Smooth muscle cell (in vitro differentiated cells): ENCODE measurements around the gene ABCF2. TPM values are rescaled to one million over a fixed set of nuclear protein-coding genes. Genes with fewer than 3 reads are reported as not detected.

Experiments
- DNase-seq: peaks from one replicate; lab custom pipeline; 2025; ENCODE audit not compliant: unreplicated experiment; lab: John Stamatoyannopoulos, UW
- H2AFZ ChIP-seq: fragments of 200-600 bp; sonication (generic); 2 replicates; pipeline ENCODE4 v1.6.0; 2016; ENCODE audit warnings: antibody characterized with exemption, low read depth, mild to moderate bottlenecking
- H3F3A ChIP-seq: fragments of 200-600 bp; sonication (generic); 2 replicates; pipeline ENCODE4 v1.6.0; 2017; ENCODE audit warnings: antibody characterized with exemption, low read depth
- H3K27ac ChIP-seq: fragments of 200-600 bp; sonication (generic); 2 replicates; pipeline ENCODE4 v1.5.1; 2016; ENCODE audit warnings: low read depth, mild to moderate bottlenecking
- H3K27me3 ChIP-seq: fragments of 200-600 bp; sonication (generic); 2 replicates; pipeline ENCODE4 v1.6.1; 2016; ENCODE audit warnings: low read depth, mild to moderate bottlenecking
- H3K36me3 ChIP-seq: fragments of 200-600 bp; sonication (generic); 2 replicates; pipeline ENCODE4 v1.5.1; 2016; ENCODE audit warnings: low read depth
- H3K4me1 ChIP-seq: fragments of 200-600 bp; sonication (generic); 2 replicates; pipeline ENCODE4 v1.5.1; 2016; ENCODE audit warnings: low read depth
- H3K4me2 ChIP-seq: fragments of 200-600 bp; sonication (generic); 2 replicates; pipeline ENCODE4 v1.6.0; 2016; ENCODE audit warnings: mild to moderate bottlenecking
- H3K4me3 ChIP-seq: fragments of 200-600 bp; sonication (generic); 2 replicates; pipeline ENCODE4 v1.5.1; 2016; ENCODE audit warnings: mild to moderate bottlenecking
- H3K79me2 ChIP-seq: fragments of 200-600 bp; sonication (generic); 2 replicates; pipeline ENCODE4 v1.6.0; 2016; ENCODE audit warnings: low read depth, mild to moderate bottlenecking
- H3K9ac ChIP-seq: fragments of 200-600 bp; sonication (generic); 2 replicates; pipeline ENCODE4 v1.6.0; 2016; ENCODE audit warnings: low read depth
- H3K9me3 ChIP-seq: fragments of 200-600 bp; sonication (generic); replicated peaks from 2 replicates; pipeline ENCODE4 v1.5.1; 2016; ENCODE audit warnings: low read depth
- H4K20me1 ChIP-seq: fragments of 200-600 bp; sonication (generic); 2 replicates; pipeline ENCODE4 v1.6.0; 2016; ENCODE audit warnings: low read depth
- whole genome bisulfite sequencing: methylation state at CpG from one replicate; pipeline ENCODE4 v1.1.7; 2016; ENCODE audit warnings: low lambda C conversion rate; 5-methylcytosine and 5-hydroxymethylcytosine counted together
- polyA plus RNA-seq: library from polyadenylated mRNA; unstranded; fragments of >200 nt; fragmentation: Nextera tagmentation; extraction: Ambion mirVana; gene quantifications from 2 replicates; pipeline ENCODE4 v1.2.1, GENCODE V29; 2016
- total RNA-seq: library from RNA; depleted of rRNA; stranded (reverse); fragments of >200 nt; gene quantifications from 2 replicates; pipeline ENCODE4 v1.2.3, GENCODE V29; 2014
- TF ChIP-seq, protein P1 (sequence below): fragments of 200-600 bp; sonication (generic); IDR thresholded peaks from 2 replicates; pipeline ENCODE4 v1.5.1; 2017; ENCODE audit warnings: borderline replicate concordance, mild to moderate bottlenecking, antibody characterized with exemption; ENCODE audit not compliant: insufficient read depth, poor library complexity, severe bottlenecking

Gene ABCF2
- total and polyA plus RNA-seq, 2 experiments from 2014 or later = 24.2 to 30.5 TPM

DNA sequence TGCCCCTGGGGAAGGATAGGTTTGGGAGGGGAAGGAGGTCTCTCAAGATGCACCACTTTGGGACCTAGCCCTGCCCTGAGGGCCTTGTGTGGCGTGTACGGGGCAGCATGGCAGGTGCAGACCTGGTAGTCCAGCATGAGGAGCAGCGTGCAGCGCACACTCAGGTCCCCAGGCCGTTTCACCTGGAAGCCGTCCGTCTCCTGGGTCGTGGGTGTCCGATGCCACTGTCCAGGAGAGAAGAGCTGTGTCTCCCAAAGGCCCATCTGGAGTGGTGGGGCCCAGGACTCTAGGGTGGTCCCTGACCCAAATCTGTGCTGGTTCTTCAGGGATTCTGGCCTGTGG is 14.7 kb upstream of the ABCF2 start:
- no peak for DNase-seq

DNA sequence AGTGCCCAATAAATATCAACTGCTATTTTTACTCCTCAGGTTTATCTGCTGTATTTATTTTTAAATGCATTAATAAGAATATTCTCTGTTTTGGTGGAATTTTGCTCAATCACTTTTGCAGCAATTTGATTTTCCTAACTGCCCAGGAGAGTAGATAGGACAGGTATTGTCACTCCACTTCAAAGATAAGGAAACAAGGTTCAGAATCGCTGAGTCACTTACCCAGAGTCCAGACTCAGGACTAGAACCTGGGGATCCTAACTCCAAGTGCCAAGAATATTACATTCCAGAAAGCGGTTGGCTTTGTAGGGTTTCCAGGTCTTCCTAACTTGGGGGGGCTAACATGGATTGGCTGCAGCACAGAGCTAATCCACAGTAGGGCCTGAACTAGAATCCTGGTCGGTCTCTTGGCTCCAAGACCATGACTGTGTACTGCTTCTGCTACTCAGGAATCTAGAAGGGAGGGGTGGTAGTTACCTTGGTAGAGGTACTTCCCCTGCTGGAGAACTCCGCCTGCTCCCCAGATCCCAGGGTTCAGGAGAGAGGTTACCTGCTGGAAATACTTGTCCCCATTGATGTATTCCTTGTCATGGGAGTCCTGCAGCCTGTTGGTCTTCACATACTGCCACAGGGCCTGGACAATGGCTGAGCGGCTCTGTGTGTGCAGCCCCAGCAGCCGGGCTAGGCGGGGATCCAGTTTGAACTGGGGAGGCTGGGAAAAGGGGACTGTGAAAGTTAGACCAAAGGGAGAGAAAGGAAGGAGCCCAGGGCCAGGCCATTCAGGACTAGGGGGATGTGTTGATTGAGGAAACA is 14.1 kb upstream of the ABCF2 start:
- H3K4me2 ChIP-seq = no peak overlapping the region
- no peak overlapping the region for H3K9ac ChIP-seq
- 94% methylated on average over 7 of the region's 7 CpGs for WGBS
- H4K20me1 ChIP-seq = peaks cover 100% of the 10 kb centered on the region
- H3K4me3 ChIP-seq = no peak overlapping the region
- H3K27ac ChIP-seq = peak overlapping the region; percentile 28
- peaks cover 16% of the 10 kb centered on the region for H3K4me1 ChIP-seq
- no peaks in the 10 kb centered on the region for H3F3A ChIP-seq
- no peaks in the 10 kb centered on the region for H3K36me3 ChIP-seq
- H3K9me3 ChIP-seq = no peaks in the 10 kb centered on the region
- no peak overlapping the region for H2AFZ ChIP-seq
- TF ChIP-seq, protein P1, sequence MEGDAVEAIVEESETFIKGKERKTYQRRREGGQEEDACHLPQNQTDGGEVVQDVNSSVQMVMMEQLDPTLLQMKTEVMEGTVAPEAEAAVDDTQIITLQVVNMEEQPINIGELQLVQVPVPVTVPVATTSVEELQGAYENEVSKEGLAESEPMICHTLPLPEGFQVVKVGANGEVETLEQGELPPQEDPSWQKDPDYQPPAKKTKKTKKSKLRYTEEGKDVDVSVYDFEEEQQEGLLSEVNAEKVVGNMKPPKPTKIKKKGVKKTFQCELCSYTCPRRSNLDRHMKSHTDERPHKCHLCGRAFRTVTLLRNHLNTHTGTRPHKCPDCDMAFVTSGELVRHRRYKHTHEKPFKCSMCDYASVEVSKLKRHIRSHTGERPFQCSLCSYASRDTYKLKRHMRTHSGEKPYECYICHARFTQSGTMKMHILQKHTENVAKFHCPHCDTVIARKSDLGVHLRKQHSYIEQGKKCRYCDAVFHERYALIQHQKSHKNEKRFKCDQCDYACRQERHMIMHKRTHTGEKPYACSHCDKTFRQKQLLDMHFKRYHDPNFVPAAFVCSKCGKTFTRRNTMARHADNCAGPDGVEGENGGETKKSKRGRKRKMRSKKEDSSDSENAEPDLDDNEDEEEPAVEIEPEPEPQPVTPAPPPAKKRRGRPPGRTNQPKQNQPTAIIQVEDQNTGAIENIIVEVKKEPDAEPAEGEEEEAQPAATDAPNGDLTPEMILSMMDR = no peak
- DNase-seq = no peak
- H3K27me3 ChIP-seq = no peaks in the 10 kb centered on the region
- peaks cover 20% of the 10 kb centered on the region for H3K79me2 ChIP-seq

More for the DNA sequence above, 14.7 kb upstream of the ABCF2 start:
- no peaks in the 10 kb centered on the region for H3K27me3 ChIP-seq
- no peak overlapping the region for H3K4me3 ChIP-seq
- no peak overlapping the region for H2AFZ ChIP-seq
- WGBS = 97% methylated on average over 9 of the region's 9 CpGs
- no peaks in the 10 kb centered on the region for H3F3A ChIP-seq
- H3K4me1 ChIP-seq = peaks cover 16% of the 10 kb centered on the region
- no peaks in the 10 kb centered on the region for H3K9me3 ChIP-seq
- TF ChIP-seq, protein P1 = no peak
- no peak overlapping the region for H3K4me2 ChIP-seq
- H4K20me1 ChIP-seq = peaks cover 100% of the 10 kb centered on the region
- no peak overlapping the region for H3K9ac ChIP-seq
- H3K27ac ChIP-seq = peak overlapping the region; percentile 28
- H3K79me2 ChIP-seq = peaks cover 23% of the 10 kb centered on the region
- no peaks in the 10 kb centered on the region for H3K36me3 ChIP-seq

DNA sequence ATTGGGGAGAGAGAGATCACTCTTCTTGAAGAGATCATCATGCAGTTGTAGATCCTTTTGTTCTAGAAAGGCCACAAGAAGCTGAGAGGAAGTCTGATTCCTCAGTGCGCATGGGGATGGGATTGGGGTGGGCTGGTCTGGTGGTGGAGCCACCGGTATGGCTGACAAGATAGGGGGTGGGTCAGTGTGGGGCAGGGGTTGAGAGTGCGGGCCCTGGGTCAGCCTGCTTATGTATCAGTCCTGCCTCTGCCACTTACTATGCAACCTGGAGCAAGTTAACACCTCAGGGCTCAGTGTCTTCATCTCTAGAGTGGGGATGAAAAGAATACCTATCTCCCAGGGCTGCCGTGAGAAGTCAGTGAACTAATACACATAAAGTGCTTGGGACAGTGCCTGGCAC is 13.5 kb upstream of the ABCF2 start:
- Histone ChIP-seq H3K9ac (no peak overlapping the region), H3K9me3 (no peaks in the 10 kb centered on the region), H4K20me1 (peaks cover 100% of the 10 kb centered on the region), H3K27me3 (no peaks in the 10 kb centered on the region), H2AFZ (no peak overlapping the region), H3K4me1 (peaks cover 16% of the 10 kb centered on the region), H3K4me2 (no peak overlapping the region), H3K79me2 (peaks cover 25% of the 10 kb centered on the region), H3K36me3 (no peaks in the 10 kb centered on the region), H3K27ac (no peak overlapping the region), H3K4me3 (no peak overlapping the region), H3F3A (no peaks in the 10 kb centered on the region)
- 79% methylated on average over 4 of the region's 4 CpGs for WGBS
- TF ChIP-seq, protein P1 = no peak
- no peak for DNase-seq

DNA sequence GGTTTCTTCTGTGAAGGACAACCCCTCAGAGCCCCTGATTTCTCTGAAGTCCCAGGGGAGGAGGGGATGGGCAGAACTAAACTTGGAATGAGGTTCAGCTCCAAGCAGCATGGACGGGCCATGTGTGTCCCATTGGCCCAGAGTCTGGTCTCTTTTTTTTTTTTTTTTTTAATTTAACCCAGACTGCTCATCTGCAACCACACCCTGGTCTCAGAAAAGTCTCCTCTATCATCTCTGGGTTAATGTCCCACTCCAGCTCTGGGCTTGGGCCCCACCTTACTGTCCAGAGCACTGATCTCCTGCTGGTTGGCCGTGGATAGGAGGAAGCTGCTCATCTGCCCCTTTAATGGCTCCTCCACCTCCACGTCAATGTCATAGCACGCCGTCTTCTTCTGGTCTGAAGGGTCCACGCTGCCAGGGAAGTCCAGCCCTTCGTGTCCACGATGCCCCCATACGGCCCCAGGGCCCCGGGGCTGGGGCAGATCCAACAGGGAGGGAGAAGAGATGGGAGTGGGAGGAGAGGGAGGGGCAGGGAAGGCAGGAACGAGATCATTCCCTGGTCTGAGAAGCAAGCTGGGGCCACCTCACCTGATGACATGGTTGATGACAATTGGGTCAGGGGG is 12.9 kb upstream of the ABCF2 start:
- H3K27me3 ChIP-seq = no peaks in the 10 kb centered on the region
- TF ChIP-seq, protein P1 = no peak
- no peaks in the 10 kb centered on the region for H3K36me3 ChIP-seq
- H4K20me1 ChIP-seq = peaks cover 100% of the 10 kb centered on the region
- no peaks in the 10 kb centered on the region for H3K9me3 ChIP-seq
- no peak overlapping the region for H3K4me2 ChIP-seq
- WGBS = 73% methylated on average over 11 of the region's 11 CpGs
- no peak overlapping the region for H2AFZ ChIP-seq
- H3F3A ChIP-seq = no peaks in the 10 kb centered on the region
- H3K9ac ChIP-seq = no peak overlapping the region
- H3K79me2 ChIP-seq = peaks cover 27% of the 10 kb centered on the region
- H3K4me3 ChIP-seq = no peak overlapping the region
- no peak overlapping the region for H3K27ac ChIP-seq
- peaks cover 13% of the 10 kb centered on the region for H3K4me1 ChIP-seq
- no peak for DNase-seq
